IMR-90 (cell line): ENCODE data around the gene ARHGEF37. TPM values are rescaled to one million over a fixed set of nuclear protein-coding genes. Genes with fewer than 3 reads are reported as not detected.

Experiments
- ATAC-seq: fragments of 200-7000 bp; cut with Tn5 transposase; 2 replicates; pipeline ENCODE4 v1.9.1; 2020; ENCODE audit warnings: low read depth, mild to moderate bottlenecking, moderate library complexity
- BruUV-seq: library from RNA; stranded (reverse); fragments of 400-500 nt; replicated peaks from 2 replicates; lab custom pipeline; 2021; lab: Mats Ljungman, UMichigan
- CTCF ChIA-PET: fragments of 300-600 bp; formaldehyde crosslinking; extraction: SDS; loops from one replicate; lab custom pipeline; 2021; ENCODE audit warnings: antibody characterized with exemption; lab: Yijun Ruan, JAX
- POLR2A ChIA-PET: fragments of 300-600 bp; sonication (Branson Sonifier 250); formaldehyde crosslinking; loops from one replicate; lab custom pipeline; 2022; ENCODE audit warnings: antibody characterized with exemption; ENCODE audit not compliant: unreplicated experiment; lab: Charles Lee
- DNase-seq: peaks from one replicate; pipeline ENCODE4 v3.0.0; 2013
- H2AFZ ChIP-seq: replicated peaks from 2 replicates; pipeline ENCODE3; 2013; ENCODE audit warnings: low read length, mild to moderate bottlenecking; ENCODE audit not compliant: poor library complexity
- H2AK5ac ChIP-seq: 2 replicates; pipeline ENCODE4 v1.6.1; 2013; ENCODE audit warnings: low read depth, low read length, inconsistent platforms
- H2AK9ac ChIP-seq: replicated peaks from 2 replicates; pipeline ENCODE3; 2013; ENCODE audit warnings: mild to moderate bottlenecking, low read depth, low read length, moderate library complexity; ENCODE audit not compliant: poor library complexity
- H2BK120ac ChIP-seq: 2 replicates; pipeline ENCODE4 v1.6.1; 2013; ENCODE audit warnings: low read depth, low read length, inconsistent platforms
- H2BK15ac ChIP-seq: 3 replicates; pipeline ENCODE4 v1.6.1; 2013; ENCODE audit warnings: low read depth, low read length, inconsistent platforms
- H2BK20ac ChIP-seq: 2 replicates; pipeline ENCODE4 v1.6.1; 2013; ENCODE audit warnings: low read depth, mild to moderate bottlenecking, inconsistent platforms, low read length, moderate library complexity
- H2BK5ac ChIP-seq: 2 replicates; pipeline ENCODE4 v1.6.1; 2013; ENCODE audit warnings: mild to moderate bottlenecking, low read depth, low read length, inconsistent platforms; ENCODE audit not compliant: poor library complexity, severe bottlenecking
- H3K14ac ChIP-seq: replicated peaks from 2 replicates; pipeline ENCODE4 v1.6.1; 2013; ENCODE audit warnings: low read depth, low read length, inconsistent platforms
- H3K18ac ChIP-seq: 2 replicates; pipeline ENCODE4 v1.6.1; 2013; ENCODE audit warnings: low read depth, low read length, control low read depth
- H3K23ac ChIP-seq: 2 replicates; pipeline ENCODE4 v1.6.1; 2013; ENCODE audit warnings: low read depth, low read length, inconsistent platforms
- H3K27ac ChIP-seq: 2 replicates; pipeline ENCODE4 v1.5.1; 2013; ENCODE audit warnings: mild to moderate bottlenecking, control low read depth, low read length; ENCODE audit not compliant: insufficient read depth
- H3K27me3 ChIP-seq: 2 replicates; pipeline ENCODE4 v1.6.1; 2013; ENCODE audit warnings: low read length; ENCODE audit not compliant: control insufficient read depth, insufficient read depth
- H3K36me3 ChIP-seq: 2 replicates; pipeline ENCODE4 v1.6.1; 2013; ENCODE audit warnings: low read length, mixed read lengths; ENCODE audit not compliant: control insufficient read depth, insufficient read depth
- H3K4ac ChIP-seq: 2 replicates; pipeline ENCODE4 v1.6.1; 2013; ENCODE audit warnings: low read depth, low read length, inconsistent platforms
- H3K4me1 ChIP-seq: 2 replicates; pipeline ENCODE4 v1.6.1; 2013; ENCODE audit warnings: low read length, mixed read lengths; ENCODE audit not compliant: control insufficient read depth, insufficient read depth
- H3K4me2 ChIP-seq: 2 replicates; pipeline ENCODE4 v1.6.1; 2013; ENCODE audit warnings: low read depth, mild to moderate bottlenecking, control low read depth, low read length, moderate library complexity
- H3K4me3 ChIP-seq: 2 replicates; pipeline ENCODE4 v1.5.1; 2013; ENCODE audit warnings: low read depth, mild to moderate bottlenecking, control low read depth, low read length, moderate library complexity; ENCODE audit not compliant: insufficient read depth
- H3K56ac ChIP-seq: 2 replicates; pipeline ENCODE4 v1.6.1; 2013; ENCODE audit warnings: low read length, inconsistent platforms; ENCODE audit not compliant: insufficient read depth; ENCODE audit errors: extremely low read depth
- H3K79me1 ChIP-seq, 2 experiments: 2 replicates each; pipeline ENCODE4 v1.6.1; 2013; ENCODE audit warnings: low read length in 2 of 2, inconsistent platforms in 1 of 2, low read depth in 1 of 2
- H3K9ac ChIP-seq: 2 replicates; pipeline ENCODE4 v1.6.1; 2013; ENCODE audit warnings: low read depth, low read length, control low read depth
- H3K9me1 ChIP-seq: 2 replicates; pipeline ENCODE4 v1.6.1; 2013; ENCODE audit warnings: low read length, inconsistent platforms; ENCODE audit not compliant: insufficient read depth
- H3K9me3 ChIP-seq: 2 replicates; pipeline ENCODE4 v1.6.1; 2013; ENCODE audit warnings: low read length; ENCODE audit not compliant: control insufficient read depth, insufficient read depth
- H4K20me1 ChIP-seq: 2 replicates; pipeline ENCODE4 v1.6.1; 2013; ENCODE audit warnings: low read length, inconsistent platforms; ENCODE audit not compliant: insufficient read depth
- H4K5ac ChIP-seq: 2 replicates; pipeline ENCODE4 v1.6.1; 2013; ENCODE audit warnings: mild to moderate bottlenecking, low read depth, low read length, control low read depth
- H4K8ac ChIP-seq, 2 experiments: 2 replicates each; pipeline ENCODE4 v1.6.1; 2013; ENCODE audit warnings: low read depth in 2 of 2, low read length in 2 of 2, control low read depth in 1 of 2, inconsistent platforms in 1 of 2
- H4K91ac ChIP-seq: 2 replicates; pipeline ENCODE4 v1.6.1; 2013; ENCODE audit warnings: low read depth, low read length, inconsistent platforms; ENCODE audit not compliant: insufficient read depth
- BHLHE40 ChIP-seq: fragments of 150-350 bp; IDR thresholded peaks from 2 replicates; pipeline ENCODE4 v1.6.1; 2016; ENCODE audit warnings: mild to moderate bottlenecking, low read depth, low read length
- CEBPB ChIP-seq: IDR thresholded peaks from 2 replicates; pipeline ENCODE4 v1.6.1; 2012; ENCODE audit warnings: low read depth, low read length, improper control_type of control experiment
- CHD1 ChIP-seq: IDR thresholded peaks from 2 replicates; pipeline ENCODE4 v1.6.1; 2012; ENCODE audit warnings: low read depth, low read length, improper control_type of control experiment
- CTCF ChIP-seq: conservative IDR thresholded peaks from 2 replicates; pipeline ENCODE4 v1.5.1; 2012; ENCODE audit warnings: mild to moderate bottlenecking, low read depth, low read length, improper control_type of control experiment
- ELK1 ChIP-seq: fragments of 150-350 bp; IDR thresholded peaks from 2 replicates; pipeline ENCODE4 v1.6.1; 2016; ENCODE audit warnings: low read depth, mild to moderate bottlenecking, low read length, moderate library complexity, borderline replicate concordance
- FOS ChIP-seq: fragments of 150-350 bp; IDR thresholded peaks from 2 replicates; pipeline ENCODE4 v1.6.1; 2016; ENCODE audit warnings: low read depth, low read length
- MAFK ChIP-seq: IDR thresholded peaks from 2 replicates; pipeline ENCODE4 v1.6.1; 2012; ENCODE audit warnings: low read depth, low read length, improper control_type of control experiment
- MAZ ChIP-seq: IDR thresholded peaks from 2 replicates; pipeline ENCODE4 v1.6.1; 2012; ENCODE audit warnings: low read depth, mild to moderate bottlenecking, low read length, improper control_type of control experiment, moderate library complexity, borderline replicate concordance
- MXI1 ChIP-seq: IDR thresholded peaks from 2 replicates; pipeline ENCODE4 v1.6.1; 2012; ENCODE audit warnings: low read depth, mild to moderate bottlenecking, low read length, moderate library complexity, borderline replicate concordance
- NFE2L2 ChIP-seq: fragments of 150-350 bp; IDR thresholded peaks from 2 replicates; pipeline ENCODE4 v1.6.1; 2016; ENCODE audit warnings: low read depth, mild to moderate bottlenecking, low read length
- POLR2A ChIP-seq: IDR thresholded peaks from 2 replicates; pipeline ENCODE4 v1.6.1; 2012; ENCODE audit warnings: mild to moderate bottlenecking, low read depth, low read length
- RAD21 ChIP-seq: IDR thresholded peaks from 2 replicates; pipeline ENCODE4 v1.6.1; 2012; ENCODE audit warnings: low read length, improper control_type of control experiment
- RCOR1 ChIP-seq: IDR thresholded peaks from 2 replicates; pipeline ENCODE4 v1.6.1; 2012; ENCODE audit warnings: mild to moderate bottlenecking, low read length, improper control_type of control experiment; ENCODE audit not compliant: insufficient replicate concordance
- RFX5 ChIP-seq: IDR thresholded peaks from 2 replicates; pipeline ENCODE4 v1.8.0; 2012; ENCODE audit warnings: low read depth, mild to moderate bottlenecking, low read length, moderate library complexity
- SMC3 ChIP-seq: fragments of 150-350 bp; IDR thresholded peaks from 2 replicates; pipeline ENCODE4 v1.6.1; 2016; ENCODE audit warnings: low read depth, mild to moderate bottlenecking, antibody characterized with exemption, low read length, moderate library complexity
- USF2 ChIP-seq: fragments of 150-350 bp; IDR thresholded peaks from 2 replicates; pipeline ENCODE4 v1.6.1; 2017; ENCODE audit warnings: mild to moderate bottlenecking, antibody characterized with exemption, low read length, low read depth
- WGBS, 2 experiments: methylation state at CpG; one replicate each; pipeline versions ENCODE4 v1.1.5 to v1.1.7; 2013; ENCODE audit warnings: missing lambda C conversion rate in 2 of 2; ENCODE audit not compliant: insufficient read length in 1 of 2; ENCODE audit errors: extremely low coverage in 2 of 2; 5-methylcytosine and 5-hydroxymethylcytosine counted together
- dilution Hi-C: fragments of 300-500 bp; cut with HindIII; formaldehyde crosslinking; loops from one replicate; pipeline ENCODE4 v1.14.3; 2018; ENCODE audit warnings: low sequenced_read_pairs; ENCODE audit not compliant: unreplicated experiment
- in situ Hi-C: fragments of 300-500 bp; cut with MboI; formaldehyde crosslinking; loops from 3 replicates; pipeline ENCODE4 v1.14.3; 2019; ENCODE audit warnings: low sequenced_read_pairs, inconsistent platforms, mixed read lengths
- intact Hi-C: fragments of 100-400 bp; cut with micrococcal nuclease; formaldehyde crosslinking; loops from 2 replicates; pipeline ENCODE4 v1.10.0; 2022
- polyA plus RNA-seq, 3 experiments: library from polyadenylated mRNA; depleted of rRNA; stranded (reverse); fragments of >200 nt; gene quantifications; 2 replicates each; pipeline ENCODE4 v1.2.3, GENCODE V29; 2012; ENCODE audit warnings: low replicate concordance in 1 of 3
- total RNA-seq: library from RNA; depleted of rRNA; stranded (reverse); fragments of >200 nt; gene quantifications from 2 replicates; pipeline ENCODE4 v1.2.3, GENCODE V29; 2012

The ARHGEF37 gene
- total and polyA plus RNA-seq, 2 of the 4 experiments (the other 2 are of a cell fraction): 0.39 to 0.54 TPM

- Histone ChIP-seq H2BK5ac (no peak overlapping the region), H2BK15ac (no peak overlapping the region), H4K8ac (no peak overlapping the region), H3K9me1 (no peaks in the 10 kb centered on the region), H3K79me1 (no peaks in the 10 kb centered on the region), H2AK5ac (no peak overlapping the region), H3K56ac (no peak overlapping the region), H2AK9ac (no peak overlapping the region), H3K4ac (no peak overlapping the region), H4K91ac (no peak overlapping the region), H3K27ac (no peak overlapping the region), H2BK20ac (no peak overlapping the region), H3K14ac (no peak overlapping the region), H4K5ac (no peak overlapping the region), H3K27me3 (peaks cover 40% of the 10 kb centered on the region), H2AFZ (no peak overlapping the region), H3K23ac (no peak overlapping the region), H3K18ac (no peak overlapping the region), H3K4me1 (no peaks in the 10 kb centered on the region), H3K36me3 (no peaks in the 10 kb centered on the region), H3K4me2 (no peak overlapping the region), H3K9ac (no peak overlapping the region), H4K20me1 (no peaks in the 10 kb centered on the region), H2BK120ac (no peak overlapping the region), H3K9me3 (no peaks in the 10 kb centered on the region), H3K4me3 (no peak overlapping the region)
- in situ Hi-C loops (loop anchor here (25.0 kb wide), 2 partner anchors 565 to 790 kb away; partner anchors contain the start of gene RPS14), intact Hi-C loops (no loop called here), dilution Hi-C loops (no loop called here)
- ChIA-PET CTCF (no interaction called here), POLR2A (no interaction called here)
- no peak for TF ChIP-seq MAFK
- no peak for TF ChIP-seq CEBPB
- TF ChIP-seq RCOR1: no peak
- no peak for TF ChIP-seq BHLHE40
- no peak for TF ChIP-seq USF2
- no peak for TF ChIP-seq ELK1
- TF ChIP-seq NFE2L2: no peak
- no peak for TF ChIP-seq RAD21
- no peak for TF ChIP-seq RFX5
- no peak for TF ChIP-seq MXI1
- TF ChIP-seq SMC3: no peak
- no peak for TF ChIP-seq POLR2A
- TF ChIP-seq CHD1: no peak
- no peak for TF ChIP-seq FOS
- TF ChIP-seq CTCF: no peak
- TF ChIP-seq MAZ: no peak
- no peak for DNase-seq
- WGBS, 2 experiments: no CpG with 5 or more reads among the region's 3 CpGs
- no peak for ATAC-seq
- BruUV-seq: no TSS peak
These were observed 66.0 kb downstream of the ARHGEF37 start for GRCh38 chr5:149647334-149647733.
